ENCODE results near the gene DENND1C.

Gene DENND1C, protein sequence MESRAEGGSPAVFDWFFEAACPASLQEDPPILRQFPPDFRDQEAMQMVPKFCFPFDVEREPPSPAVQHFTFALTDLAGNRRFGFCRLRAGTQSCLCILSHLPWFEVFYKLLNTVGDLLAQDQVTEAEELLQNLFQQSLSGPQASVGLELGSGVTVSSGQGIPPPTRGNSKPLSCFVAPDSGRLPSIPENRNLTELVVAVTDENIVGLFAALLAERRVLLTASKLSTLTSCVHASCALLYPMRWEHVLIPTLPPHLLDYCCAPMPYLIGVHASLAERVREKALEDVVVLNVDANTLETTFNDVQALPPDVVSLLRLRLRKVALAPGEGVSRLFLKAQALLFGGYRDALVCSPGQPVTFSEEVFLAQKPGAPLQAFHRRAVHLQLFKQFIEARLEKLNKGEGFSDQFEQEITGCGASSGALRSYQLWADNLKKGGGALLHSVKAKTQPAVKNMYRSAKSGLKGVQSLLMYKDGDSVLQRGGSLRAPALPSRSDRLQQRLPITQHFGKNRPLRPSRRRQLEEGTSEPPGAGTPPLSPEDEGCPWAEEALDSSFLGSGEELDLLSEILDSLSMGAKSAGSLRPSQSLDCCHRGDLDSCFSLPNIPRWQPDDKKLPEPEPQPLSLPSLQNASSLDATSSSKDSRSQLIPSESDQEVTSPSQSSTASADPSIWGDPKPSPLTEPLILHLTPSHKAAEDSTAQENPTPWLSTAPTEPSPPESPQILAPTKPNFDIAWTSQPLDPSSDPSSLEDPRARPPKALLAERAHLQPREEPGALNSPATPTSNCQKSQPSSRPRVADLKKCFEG

GRCh38 chr19:6481541-6482342 is at the start of gene DENND1C:
Gene DENND1C (minus strand): TSS chr19:6481787. CDS start chr19:6481695, 92 bp downstream.
- peak; percentile 29 for DNase-seq

- peak; percentile 65 for DNase-seq
Measured at GRCh38 chr19:6530386-6531162, 49.0 kb upstream of the DENND1C start, which contains the start of gene TNFSF9. Gene TNFSF9 (plus strand): TSS chr19:6531026. CDS start chr19:6531037, 11 bp downstream.

GRCh38 chr19:6529937-6530385 is 48.4 kb upstream of the DENND1C start:
- DNase-seq: no peak

DNA sequence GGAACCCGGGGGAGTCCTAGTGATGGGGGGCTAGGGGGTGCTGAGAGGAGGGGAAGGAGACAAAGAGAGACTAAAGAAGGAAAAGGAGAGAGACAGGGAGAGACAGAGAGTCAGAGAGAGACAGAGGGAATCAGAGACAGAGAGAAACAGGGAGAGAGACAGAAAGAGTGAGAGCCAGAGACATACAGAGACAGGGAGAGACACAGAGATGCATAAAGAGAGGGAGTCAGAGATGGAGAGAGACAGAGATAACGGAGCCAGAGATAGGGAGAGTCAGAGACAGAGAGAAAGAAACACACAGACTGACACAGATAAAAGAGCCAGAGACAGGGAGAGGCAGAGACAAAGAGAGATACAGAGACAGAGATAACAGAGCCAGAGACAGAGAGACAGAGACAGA is 47.8 kb upstream of the DENND1C start:
- no peak for DNase-seq

DNA sequence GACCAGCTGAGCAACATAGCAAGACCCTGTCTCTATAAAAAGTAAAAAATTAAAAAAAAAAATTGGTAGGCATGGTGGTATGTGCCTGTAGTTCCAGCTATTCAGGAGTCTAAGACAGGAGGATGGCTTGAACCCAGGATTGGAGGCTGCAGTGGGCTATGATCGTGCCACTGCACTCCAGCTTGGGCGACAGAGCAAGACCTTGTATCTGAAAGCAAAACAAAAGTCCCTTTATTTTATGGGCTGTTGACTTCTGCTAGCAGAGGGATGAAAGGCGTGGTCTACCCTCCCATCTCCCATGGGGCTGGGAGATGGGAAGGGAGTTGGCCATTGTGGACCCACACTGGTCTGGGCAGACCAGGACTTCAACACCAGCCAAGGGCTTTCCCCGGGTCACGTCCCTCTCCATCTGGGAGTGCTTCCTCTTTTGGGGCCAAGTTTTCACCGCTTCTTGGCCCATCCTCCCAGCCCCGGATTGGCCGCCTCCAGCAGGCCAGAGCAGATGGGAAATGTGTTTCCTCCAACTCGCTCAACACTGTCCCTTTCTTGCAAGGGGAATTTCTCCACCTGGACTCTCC is 47.0 kb upstream of the DENND1C start:
- no peak for DNase-seq

DNA sequence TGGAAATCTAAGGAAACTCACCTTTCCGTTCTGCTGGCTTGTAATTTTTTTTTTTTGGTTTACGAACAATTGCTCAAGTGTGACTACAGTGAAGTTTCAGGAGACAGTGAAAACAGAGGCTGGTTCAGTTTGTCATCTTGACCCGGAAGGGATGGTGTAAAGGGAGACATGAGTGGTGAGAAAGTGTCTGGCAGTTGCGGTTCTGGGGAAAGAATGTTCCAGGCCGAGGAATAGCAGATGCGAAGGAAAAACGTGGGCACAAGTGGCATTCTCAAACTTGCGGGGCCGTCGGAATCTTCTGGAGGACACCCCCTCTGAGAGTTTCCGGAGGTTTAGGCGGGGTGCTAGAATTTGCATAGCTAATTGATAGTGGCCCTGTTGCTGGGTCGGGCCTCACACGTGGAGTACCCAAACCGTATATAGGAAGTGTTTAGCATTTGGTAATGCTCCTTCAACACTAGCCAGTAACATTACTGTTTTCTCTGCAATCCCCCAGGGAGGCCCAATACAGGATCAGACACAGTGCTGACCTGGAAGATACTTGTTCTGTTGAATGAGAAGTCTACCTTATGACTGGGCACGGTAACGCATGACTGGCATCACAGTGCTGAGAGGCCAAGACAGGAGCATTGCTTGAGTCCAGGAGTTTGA is 46.4 kb upstream of the DENND1C start:
- DNase-seq: no peak

DNA sequence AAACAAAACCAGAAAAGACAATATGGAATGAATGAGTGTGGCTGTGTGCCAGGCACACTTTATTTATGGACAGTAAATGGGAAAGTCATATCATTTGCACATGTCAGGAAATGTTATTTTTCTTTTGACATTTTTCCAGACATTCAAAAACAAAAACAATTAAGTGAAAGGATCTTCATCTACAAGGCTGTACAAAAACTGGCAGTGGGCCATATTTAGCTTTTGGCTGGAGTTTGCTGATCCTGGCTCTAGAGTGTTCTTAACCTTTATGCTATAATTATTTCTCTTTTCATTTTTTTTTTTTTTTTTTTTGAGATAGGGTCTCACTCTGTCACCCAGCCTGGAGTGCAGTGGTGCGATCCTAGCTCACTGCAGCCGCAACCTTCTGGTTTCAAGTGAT is 42.7 kb upstream of the DENND1C start:
- DNase-seq: no peak

DNA sequence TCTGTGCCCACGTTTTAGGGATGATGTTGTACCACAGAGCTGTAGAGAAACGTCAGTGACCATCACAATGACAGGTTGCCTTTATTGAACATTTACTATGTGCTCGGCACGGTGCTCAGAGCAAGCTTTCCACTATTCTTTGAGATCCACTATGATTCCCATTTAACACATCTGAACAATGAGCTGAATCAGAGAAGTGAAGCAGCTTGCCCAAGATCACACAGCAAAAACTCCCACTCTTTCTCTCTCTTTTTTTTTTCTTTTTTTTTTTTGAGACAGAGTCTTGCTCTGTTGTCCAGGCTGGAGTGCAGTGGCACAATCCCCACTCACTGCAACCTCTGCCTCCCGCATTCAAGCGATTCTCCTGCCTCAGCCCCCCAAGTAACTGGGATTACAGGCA is 41.1 kb upstream of the DENND1C start:
- DNase-seq: no peak

DNA sequence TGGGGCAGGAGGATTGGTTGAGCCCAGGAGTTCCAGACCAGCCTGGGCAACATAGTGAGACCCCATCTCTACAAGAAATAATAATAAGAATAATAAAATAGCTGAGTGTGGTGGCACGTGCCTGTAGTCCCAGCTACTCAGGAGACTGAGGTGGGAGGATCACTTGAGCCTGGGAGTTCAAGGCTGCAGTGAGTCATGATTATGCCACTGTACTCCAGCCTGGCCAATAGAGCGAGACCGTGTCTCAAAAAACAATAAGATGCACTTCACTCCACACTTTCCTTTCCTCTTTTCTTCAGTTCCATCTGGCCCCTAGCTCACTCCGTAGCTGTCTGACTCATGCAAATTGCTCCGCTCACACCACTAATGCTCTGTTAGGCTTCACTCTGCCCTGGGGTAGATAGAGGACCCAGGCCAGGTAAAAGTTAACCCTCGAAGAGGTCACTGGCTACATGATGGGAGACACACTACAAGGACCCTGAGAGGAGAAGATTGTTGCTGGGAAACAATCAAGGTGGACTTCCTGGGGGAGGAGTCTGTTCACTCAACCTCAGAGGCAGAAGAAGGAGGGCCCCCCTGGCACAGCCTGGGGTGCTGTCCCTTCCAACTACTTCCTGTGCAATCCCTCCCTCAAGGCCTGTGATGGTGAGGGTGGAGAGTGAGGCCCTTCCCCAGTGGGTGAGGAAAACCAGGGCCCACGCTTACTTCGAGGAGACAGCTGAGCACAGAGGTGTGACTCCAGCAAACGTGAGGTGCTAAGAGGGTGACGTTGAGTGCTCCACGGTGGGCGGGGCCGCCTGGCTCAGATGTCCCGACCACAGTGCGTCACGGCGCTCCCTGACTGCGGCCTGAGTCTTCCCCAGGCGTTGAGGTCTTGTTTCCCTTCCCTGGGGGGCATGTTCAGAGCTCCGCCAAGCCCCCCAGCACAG is 40.4 kb upstream of the DENND1C start:
- DNase-seq: no peak

DNA sequence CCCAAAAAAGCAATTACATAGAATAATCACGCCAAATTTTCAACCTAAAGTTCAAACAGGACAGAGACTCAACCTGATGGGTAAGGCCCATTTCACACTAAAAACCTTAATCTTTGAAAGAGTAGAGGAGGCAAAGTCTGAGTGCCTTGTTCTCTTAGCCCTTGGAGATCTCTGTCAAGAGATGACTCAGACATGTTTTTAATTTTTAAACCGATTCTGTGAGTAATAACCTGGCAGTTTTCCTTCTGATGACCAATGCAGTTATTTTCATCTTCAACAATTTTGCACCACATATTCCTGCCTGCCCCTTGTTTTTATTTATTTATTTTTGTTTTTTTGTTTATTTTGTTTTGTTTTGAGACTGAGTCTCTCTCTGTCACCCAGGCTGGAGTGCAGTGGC is 37.7 kb upstream of the DENND1C start:
- DNase-seq: no peak

DNA sequence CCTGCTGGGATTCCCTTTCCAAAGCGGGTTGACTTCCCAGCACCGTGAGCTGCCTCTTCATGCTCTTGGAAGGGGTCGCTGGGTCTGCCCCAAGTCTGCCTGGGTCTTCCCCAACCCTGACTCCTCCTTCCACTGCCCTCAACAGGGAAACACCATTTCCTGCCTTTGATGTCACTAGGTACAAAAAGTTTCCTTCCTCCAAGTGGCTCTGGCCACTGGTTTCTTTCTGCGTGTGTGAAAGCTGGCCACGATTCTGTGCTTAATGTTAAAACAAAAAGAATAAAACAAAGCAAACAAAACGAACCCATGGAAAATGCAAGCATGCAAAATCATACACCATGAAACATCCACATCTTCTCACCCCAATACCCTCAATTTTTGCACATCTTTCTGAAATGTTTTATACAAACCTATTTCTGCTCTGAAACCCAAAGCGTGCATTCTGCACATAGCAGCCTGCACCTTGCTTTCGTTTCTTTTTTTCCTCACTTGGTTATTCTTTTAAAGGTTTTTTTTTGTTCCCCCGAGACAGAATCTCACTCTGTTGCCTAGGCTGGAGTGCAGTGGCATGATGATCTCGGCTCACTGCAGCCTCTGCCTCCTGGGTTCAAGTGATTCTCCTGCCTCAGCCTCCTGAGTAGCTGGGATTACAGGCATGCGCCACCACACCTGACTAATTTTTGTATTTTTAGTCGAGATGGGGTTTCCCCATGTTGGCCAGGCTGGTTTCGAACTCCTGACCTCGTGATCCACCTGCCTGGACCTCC is 36.7 kb upstream of the DENND1C start:
- DNase-seq: no peak

DNA sequence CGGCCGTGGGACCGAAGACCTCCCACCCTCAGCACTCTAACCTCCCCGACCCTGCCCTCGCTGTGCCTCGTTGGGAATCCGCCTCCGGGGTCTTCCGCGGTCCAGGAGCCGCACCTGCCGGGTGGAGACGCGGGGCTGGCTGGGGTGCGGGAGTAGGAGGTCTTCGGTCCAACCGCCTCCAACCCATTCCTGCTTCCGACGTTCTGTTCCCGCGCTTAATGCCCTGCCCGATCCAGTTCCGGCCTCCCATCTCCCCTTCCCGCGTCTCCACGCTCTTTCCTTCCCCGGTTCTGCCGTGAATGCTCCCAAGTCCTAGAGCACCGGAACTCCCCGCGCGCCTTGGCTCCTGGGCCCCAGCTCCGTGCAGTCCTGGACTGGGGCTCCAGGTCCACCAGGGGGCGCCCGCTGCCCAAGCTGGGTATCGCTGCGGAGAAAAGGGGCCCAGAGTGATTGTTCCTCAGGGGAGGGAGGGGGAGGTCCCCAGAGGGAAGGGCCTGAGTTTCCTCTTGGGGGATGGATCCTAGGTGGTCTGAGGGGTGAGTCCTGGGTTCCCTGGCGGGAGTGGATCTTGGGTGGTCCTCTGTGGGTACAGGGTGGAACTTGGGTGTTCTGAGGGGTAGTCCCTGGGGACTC is 35.2 kb upstream of the DENND1C start:
- DNase-seq: peak; percentile 76

- DNase-seq: peak; percentile 94
Measured at GRCh38 chr19:6516018-6516658, 34.6 kb upstream of the DENND1C start.

DNA sequence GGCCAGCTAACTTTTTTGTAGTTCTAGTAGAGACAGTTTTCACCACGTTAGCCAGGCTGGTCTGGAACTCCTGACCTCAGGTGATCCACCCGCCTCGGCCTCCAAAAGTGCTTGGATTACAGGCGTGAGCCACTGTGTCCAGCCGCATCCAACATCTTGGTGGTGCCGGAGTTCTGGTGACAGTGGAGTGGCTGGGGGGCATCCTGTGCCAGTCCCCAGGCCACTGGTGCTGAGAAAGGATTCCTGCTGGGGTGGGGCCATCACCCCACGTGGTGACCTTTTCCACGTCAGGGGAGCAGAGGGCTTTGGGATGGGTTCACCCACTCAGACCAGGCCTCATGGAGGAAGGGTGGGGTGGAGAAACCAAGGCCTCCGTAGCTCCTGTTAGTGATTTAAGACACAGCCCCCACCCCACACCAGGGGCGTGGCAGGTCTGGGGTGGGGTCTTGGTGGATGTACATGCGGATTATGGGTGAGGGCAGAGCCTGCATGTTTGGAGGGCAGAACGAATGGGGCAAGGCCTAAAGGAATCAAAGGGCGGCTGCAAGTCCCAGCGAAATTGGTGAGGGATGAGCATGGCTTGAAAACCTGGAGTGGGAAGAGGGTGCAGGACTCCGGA is 33.4 kb upstream of the DENND1C start:
- no peak for DNase-seq

DNA sequence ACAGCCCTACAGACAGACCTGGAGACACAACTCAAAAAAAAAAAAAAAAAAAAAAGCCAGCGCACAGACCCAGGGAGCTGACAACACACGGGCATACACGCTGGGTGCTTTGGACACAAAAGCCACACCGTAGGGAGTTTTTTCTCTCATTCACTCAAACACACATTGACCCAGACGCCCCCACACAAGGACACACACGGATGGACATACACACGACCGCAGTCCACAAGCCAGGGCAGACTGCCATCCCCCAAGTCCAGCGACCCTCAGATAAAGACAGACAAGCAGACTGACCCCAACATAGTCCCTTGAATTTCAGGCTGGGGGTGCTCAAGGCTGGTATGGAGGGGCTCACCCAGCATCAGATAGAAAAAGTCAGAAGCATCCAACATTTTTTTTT is 32.5 kb upstream of the DENND1C start:
- DNase-seq: no peak

- no peak for DNase-seq
Measured at GRCh38 chr19:6510618-6511017, 29.0 kb upstream of the DENND1C start.

DNA sequence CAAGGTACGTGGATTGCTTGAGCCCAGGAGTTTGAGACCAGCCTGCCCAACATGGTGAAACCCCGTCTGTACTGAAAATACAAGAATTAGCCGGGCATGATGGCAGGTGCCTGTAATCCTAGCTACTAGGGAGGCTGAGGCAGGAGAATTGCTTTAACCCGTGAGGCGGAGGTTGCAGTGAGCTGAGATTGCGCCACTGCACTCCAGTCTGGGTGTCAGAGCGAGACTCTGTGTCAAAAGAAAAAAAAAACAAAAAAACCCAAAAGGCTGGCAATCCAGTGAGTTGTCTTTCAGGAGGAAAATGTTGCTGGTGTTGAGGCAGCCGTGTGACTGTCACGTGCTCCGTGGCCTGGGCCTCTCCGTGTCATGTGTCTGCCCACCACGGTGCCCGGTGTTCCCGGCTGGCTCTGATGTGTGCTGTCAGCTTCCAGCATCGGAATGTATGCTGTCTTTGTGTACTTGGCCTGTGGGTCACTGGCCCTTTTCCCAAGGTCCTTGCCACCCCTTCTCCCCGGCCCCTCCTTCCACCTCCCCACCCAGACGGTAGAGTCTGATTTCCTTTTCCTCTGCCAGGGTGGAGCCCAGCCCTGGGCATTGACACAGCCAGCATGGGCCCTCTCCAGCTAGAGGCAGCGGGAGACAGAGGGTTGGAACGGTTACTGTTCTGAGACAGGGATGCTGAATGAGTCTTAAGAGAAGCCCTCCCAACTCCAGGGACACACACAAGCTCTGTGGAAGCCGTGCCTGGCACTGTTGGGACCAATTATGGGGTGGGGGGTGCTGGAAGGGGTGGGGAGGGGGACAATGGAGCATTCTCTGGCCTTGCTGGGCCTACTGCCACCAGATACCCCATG is 27.8 kb upstream of the DENND1C start:
- DNase-seq: no peak

Measured in SHP77 treated with DMSO at 0.1 percent for 48 hours (cell line).